ENCODE data around the gene BMI1.
A peak's percentile ranks its signal among the peaks of the same experiment; 100 is the strongest.

The BMI1 gene

DNA sequence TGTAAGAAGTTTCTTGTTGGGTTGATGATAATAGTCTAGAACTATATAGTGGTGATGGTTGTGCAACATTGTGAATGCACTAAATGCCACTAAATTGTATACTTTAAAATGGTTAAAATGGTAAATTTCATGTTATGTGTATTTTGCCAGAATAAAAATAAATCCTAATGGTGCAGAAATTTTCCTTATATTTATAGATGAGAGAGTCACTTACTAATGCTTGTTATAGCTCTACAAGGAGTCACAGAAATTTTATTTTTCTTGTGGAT is 45.5 kb downstream of the BMI1 start:
- TF ChIP-seq, protein P1, sequence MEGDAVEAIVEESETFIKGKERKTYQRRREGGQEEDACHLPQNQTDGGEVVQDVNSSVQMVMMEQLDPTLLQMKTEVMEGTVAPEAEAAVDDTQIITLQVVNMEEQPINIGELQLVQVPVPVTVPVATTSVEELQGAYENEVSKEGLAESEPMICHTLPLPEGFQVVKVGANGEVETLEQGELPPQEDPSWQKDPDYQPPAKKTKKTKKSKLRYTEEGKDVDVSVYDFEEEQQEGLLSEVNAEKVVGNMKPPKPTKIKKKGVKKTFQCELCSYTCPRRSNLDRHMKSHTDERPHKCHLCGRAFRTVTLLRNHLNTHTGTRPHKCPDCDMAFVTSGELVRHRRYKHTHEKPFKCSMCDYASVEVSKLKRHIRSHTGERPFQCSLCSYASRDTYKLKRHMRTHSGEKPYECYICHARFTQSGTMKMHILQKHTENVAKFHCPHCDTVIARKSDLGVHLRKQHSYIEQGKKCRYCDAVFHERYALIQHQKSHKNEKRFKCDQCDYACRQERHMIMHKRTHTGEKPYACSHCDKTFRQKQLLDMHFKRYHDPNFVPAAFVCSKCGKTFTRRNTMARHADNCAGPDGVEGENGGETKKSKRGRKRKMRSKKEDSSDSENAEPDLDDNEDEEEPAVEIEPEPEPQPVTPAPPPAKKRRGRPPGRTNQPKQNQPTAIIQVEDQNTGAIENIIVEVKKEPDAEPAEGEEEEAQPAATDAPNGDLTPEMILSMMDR (conservative IDR thresholded peaks at IDR 0.05; ENCODE audit: control insufficient read depth, insufficient read depth, low read depth, low read length), result no peak
- no peak for DNase-seq (ENCODE audit: low read depth)
- H3K4me3 ChIP-seq (ENCODE audit: control insufficient read depth, low read depth, low read length), result no peak overlapping the region

DNA sequence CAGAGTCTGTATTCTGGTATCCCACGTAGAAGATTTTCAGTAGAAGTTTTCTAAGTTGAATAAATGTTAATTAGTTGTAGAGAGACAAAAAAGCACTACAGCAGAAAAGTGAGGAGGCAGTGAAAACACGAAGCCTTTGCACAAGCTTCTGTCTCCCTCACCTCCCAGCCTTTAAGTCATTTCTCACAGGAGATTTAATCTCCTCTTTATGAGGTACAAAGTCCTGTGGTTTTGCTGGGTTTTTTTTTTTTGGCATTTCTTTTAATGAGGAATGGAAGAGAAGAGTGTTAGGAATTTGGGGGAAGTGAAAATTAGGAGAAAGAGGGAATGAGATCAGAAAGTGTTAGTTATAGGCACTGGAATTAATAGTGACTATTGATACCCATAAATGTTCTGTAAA is 45.9 kb downstream of the BMI1 start:
- TF ChIP-seq, protein P1 (conservative IDR thresholded peaks at IDR 0.05; ENCODE audit: control insufficient read depth, insufficient read depth, low read depth, low read length), result no peak
- DNase-seq (ENCODE audit: low read depth), result no peak
- H3K4me3 ChIP-seq (ENCODE audit: control insufficient read depth, low read depth, low read length), result no peak overlapping the region

DNA sequence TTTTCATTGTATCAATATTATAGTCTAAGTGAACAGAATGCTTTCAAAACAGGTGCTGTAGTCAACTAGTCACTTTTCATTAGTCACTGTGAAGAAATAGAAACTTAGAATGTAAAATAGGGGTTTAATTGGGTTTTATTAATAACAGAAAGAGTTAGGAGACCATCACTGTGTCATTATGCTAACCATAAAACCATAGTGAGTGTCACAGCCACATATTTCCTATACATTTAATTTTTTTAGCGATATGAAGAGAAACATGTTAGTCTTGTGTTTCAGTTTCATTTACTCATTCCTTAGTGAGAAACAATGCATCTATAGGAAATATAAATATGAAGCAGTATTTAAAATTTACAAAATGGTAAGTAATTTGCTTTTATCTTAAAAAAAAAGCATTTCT is 46.6 kb downstream of the BMI1 start:
- H3K4me3 ChIP-seq (ENCODE audit: control insufficient read depth, low read depth, low read length), result no peak overlapping the region
- TF ChIP-seq, protein P1 (conservative IDR thresholded peaks at IDR 0.05; ENCODE audit: control insufficient read depth, insufficient read depth, low read depth, low read length), result no peak
- DNase-seq (ENCODE audit: low read depth), result no peak

DNA sequence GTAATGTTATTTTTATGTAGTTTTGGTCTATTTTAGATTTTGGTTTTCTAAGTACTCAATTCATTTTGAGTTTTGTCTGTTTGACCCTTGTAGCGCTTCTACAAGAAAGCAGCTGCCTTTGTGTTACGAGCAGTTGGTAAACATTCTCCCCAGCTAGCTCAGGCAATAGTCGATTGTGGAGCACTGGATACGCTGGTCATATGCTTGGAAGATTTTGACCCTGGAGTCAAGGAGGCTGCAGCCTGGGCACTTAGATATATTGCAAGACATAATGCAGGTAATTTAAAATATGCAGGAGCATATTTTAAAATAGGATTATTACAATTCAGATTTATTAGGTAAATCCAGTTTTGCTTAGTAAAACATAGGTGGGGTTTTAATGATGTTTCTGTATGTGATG is 47.5 kb downstream of the BMI1 start:
- TF ChIP-seq, protein P1 (conservative IDR thresholded peaks at IDR 0.05; ENCODE audit: control insufficient read depth, insufficient read depth, low read depth, low read length), result no peak
- H3K4me3 ChIP-seq (ENCODE audit: control insufficient read depth, low read depth, low read length), result no peak overlapping the region
- no peak for DNase-seq (ENCODE audit: low read depth)

DNA sequence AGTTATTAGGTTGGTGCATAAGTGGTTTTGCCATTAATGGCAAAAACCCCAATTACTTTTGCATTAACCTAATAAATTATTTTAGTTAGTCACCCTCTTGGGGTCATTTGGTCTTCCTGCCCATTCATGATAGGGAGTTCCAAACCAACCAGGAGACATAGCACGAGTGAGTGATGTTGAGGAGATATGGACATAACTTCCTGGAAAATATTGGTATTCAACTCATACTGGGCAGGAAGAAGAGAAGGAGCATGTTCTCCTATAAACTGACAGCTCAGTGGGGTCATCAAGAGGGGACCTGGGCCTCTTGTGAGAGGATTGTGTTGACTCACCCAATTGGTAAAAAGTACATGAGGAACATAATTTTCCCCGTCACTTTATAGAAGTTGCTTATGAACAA is 48.1 kb downstream of the BMI1 start:
- no peak overlapping the region for H3K4me3 ChIP-seq (ENCODE audit: control insufficient read depth, low read depth, low read length)
- TF ChIP-seq, protein P1 (conservative IDR thresholded peaks at IDR 0.05; ENCODE audit: control insufficient read depth, insufficient read depth, low read depth, low read length), result no peak
- DNase-seq (ENCODE audit: low read depth), result no peak

DNA sequence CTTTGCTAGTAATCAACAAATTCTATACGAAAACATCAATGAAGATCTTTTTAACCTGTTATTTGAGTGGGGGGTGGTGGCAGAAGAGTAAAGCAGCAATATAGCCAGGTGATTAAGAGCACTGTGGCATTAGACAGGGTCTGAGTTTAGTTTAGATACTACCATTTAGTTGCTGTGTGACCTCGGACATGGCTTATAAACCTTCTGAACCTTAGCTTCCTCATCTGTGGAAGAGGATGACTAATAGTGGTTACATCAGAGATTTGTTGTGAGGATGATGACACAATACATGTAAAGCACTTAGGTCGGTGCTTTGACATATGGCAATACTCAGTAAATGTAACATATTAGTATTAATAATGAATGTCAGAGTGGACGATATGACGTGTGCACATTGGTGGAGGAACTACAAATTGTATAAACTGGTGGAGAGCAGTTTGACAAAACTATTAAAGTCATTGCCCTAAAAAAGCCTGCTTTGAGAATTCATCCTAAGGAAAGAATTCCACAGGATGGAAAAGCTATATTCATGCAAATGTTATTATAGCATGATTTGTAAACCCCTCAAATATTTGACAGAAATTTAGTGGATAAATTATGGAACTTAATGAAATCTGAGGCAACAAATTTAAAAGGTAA is 48.7 kb downstream of the BMI1 start:
- TF ChIP-seq, protein P1 (conservative IDR thresholded peaks at IDR 0.05; ENCODE audit: control insufficient read depth, insufficient read depth, low read depth, low read length), result no peak
- DNase-seq (ENCODE audit: low read depth), result peak; percentile 62
- no peak overlapping the region for H3K4me3 ChIP-seq (ENCODE audit: control insufficient read depth, low read depth, low read length)

DNA sequence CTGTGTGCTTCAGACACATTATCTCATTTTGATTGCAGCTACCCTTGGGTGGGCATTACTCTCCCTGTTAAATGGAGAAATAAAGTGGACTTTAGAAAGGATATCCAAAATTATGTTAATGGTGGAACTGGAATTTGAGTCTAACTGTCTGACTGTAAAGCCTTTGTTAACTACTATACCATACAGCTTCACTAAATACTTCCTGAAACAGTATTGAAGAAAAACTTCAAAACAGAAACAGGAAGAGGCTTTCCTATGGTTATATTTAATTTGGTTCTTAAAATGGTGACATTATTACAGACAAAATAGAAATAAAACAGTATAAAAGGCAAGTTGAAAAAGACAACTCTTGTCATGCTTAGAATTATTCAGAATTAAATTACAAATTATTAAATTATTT is 49.4 kb downstream of the BMI1 start:
- H3K4me3 ChIP-seq (ENCODE audit: control insufficient read depth, low read depth, low read length), result no peak overlapping the region
- no peak for DNase-seq (ENCODE audit: low read depth)

More for the DNA sequence above, 49.4 kb downstream of the BMI1 start:
- TF ChIP-seq, protein P1 (conservative IDR thresholded peaks at IDR 0.05; ENCODE audit: control insufficient read depth, insufficient read depth, low read depth, low read length), result no peak
